Progenitor cell of endocrine pancreas (in vitro differentiated cells): Measurements from ENCODE around the gene DRC7. TPM values are rescaled to one million over a fixed set of nuclear protein-coding genes. Genes with fewer than 3 reads are reported as not detected.
A peak's percentile ranks its signal among the peaks of the same experiment; 100 is the strongest.

Source experiments
- DNase-seq: peaks from one replicate; pipeline ENCODE4 v3.0.0; 2021; ENCODE audit warnings: low spot score; ENCODE audit not compliant: unreplicated experiment
- H3K27ac Mint-ChIP-seq: 2 replicates; pipeline ENCODE4 v1.8.0; 2021; ENCODE audit warnings: mild to moderate bottlenecking, moderate library complexity, mixed read lengths
- H3K27me3 Mint-ChIP-seq: 2 replicates; pipeline ENCODE4 v1.8.0; 2021; ENCODE audit warnings: mixed read lengths
- H3K36me3 Mint-ChIP-seq: 2 replicates; pipeline ENCODE4 v1.8.0; 2022; ENCODE audit warnings: mixed read lengths; ENCODE audit not compliant: insufficient read depth
- H3K4me1 Mint-ChIP-seq: 2 replicates; pipeline ENCODE4 v1.8.0; 2021; ENCODE audit warnings: low read depth, mixed read lengths
- H3K4me3 Mint-ChIP-seq: 2 replicates; pipeline ENCODE4 v1.8.0; 2021; ENCODE audit warnings: low read depth, mild to moderate bottlenecking, moderate library complexity, mixed read lengths
- H3K9me3 Mint-ChIP-seq: 2 replicates; pipeline ENCODE4 v1.8.0; 2021; ENCODE audit warnings: low read depth, mixed read lengths
- total RNA-seq: library from RNA; stranded (reverse); gene quantifications from 2 replicates; pipeline ENCODE4 v1.2.1, GENCODE V29; 2021
- TF ChIP-seq, protein P1 (sequence below): fragments of 200-600 bp; sonication (generic); IDR thresholded peaks from one replicate; pipeline ENCODE4 v1.5.0; 2021; ENCODE audit warnings: antibody characterized with exemption, mild to moderate bottlenecking; ENCODE audit not compliant: unreplicated experiment

DRC7 gene
- total RNA-seq, 1 donor from 2014 or later = 6.8 TPM

DNA sequence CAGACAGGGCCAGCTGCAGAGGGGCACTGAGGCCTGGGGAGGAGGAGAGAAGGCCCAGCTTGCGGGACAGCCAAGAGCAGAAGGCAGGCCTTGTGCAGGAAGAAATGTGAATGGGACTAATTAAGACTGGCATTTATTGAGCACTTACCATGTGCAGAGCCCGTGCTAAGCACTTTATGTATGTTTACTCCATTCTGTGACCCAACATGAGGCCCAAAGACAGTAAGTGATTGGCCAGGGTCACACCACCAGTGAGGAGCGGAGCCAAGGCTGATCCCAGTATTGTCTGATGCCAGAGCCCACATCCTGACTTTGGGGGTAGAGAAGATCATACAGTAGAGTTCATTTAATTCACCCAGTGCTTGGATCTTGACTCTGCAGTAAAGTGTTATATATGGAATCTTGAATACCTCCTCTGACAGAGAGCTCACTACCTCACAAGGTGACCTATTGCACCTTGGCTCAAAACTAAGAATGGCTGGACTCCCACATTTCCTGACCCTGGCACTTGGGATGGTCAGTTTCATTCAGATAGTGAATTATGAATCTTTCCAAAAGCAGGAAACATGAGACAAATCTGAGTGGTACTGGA is 54.6 kb downstream of the DRC7 start:
- H3K27ac Mint-ChIP-seq = no peak overlapping the region
- H3K36me3 Mint-ChIP-seq = peaks cover 5% of the 10 kb centered on the region
- no peak for DNase-seq
- no peaks in the 10 kb centered on the region for H3K9me3 Mint-ChIP-seq
- no peak overlapping the region for H3K4me3 Mint-ChIP-seq
- TF ChIP-seq, protein P1, sequence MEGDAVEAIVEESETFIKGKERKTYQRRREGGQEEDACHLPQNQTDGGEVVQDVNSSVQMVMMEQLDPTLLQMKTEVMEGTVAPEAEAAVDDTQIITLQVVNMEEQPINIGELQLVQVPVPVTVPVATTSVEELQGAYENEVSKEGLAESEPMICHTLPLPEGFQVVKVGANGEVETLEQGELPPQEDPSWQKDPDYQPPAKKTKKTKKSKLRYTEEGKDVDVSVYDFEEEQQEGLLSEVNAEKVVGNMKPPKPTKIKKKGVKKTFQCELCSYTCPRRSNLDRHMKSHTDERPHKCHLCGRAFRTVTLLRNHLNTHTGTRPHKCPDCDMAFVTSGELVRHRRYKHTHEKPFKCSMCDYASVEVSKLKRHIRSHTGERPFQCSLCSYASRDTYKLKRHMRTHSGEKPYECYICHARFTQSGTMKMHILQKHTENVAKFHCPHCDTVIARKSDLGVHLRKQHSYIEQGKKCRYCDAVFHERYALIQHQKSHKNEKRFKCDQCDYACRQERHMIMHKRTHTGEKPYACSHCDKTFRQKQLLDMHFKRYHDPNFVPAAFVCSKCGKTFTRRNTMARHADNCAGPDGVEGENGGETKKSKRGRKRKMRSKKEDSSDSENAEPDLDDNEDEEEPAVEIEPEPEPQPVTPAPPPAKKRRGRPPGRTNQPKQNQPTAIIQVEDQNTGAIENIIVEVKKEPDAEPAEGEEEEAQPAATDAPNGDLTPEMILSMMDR = no peak
- H3K4me1 Mint-ChIP-seq = no peaks in the 10 kb centered on the region
- no peaks in the 10 kb centered on the region for H3K27me3 Mint-ChIP-seq

DNA sequence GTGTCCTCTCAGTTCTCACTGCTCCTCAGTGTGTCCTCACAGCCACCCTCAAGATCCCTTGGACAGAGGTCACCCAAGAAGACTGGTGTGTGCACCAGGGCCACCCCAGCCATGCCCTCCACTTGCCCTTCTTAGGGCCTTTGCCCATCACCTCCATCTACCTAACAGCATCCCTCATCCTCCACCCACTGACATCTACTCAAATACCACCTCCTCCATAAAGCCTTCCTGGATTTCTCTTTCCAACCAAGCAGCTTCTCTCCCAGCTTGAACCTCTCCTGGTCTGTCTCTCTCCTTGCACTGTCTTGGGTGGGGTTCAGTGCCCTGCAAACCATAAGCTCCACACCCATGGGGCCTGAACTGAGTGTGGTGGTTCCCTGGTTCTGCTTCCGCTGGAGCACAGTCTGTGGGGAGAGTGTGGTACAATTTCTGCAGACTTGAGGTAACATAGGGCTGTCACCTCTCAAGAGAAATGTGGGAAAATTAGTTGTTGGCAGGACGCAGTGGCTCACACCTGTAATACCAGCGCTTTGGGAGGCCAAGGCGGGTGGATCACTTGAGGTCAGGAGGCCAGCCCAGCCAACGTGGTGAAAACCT is 55.3 kb downstream of the DRC7 start:
- Mint-ChIP-seq H3K36me3 (peaks cover 5% of the 10 kb centered on the region), H3K4me3 (no peak overlapping the region), H3K4me1 (no peaks in the 10 kb centered on the region), H3K27ac (no peak overlapping the region), H3K9me3 (no peaks in the 10 kb centered on the region), H3K27me3 (no peaks in the 10 kb centered on the region)
- TF ChIP-seq, protein P1 = no peak
- no peak for DNase-seq

DNA sequence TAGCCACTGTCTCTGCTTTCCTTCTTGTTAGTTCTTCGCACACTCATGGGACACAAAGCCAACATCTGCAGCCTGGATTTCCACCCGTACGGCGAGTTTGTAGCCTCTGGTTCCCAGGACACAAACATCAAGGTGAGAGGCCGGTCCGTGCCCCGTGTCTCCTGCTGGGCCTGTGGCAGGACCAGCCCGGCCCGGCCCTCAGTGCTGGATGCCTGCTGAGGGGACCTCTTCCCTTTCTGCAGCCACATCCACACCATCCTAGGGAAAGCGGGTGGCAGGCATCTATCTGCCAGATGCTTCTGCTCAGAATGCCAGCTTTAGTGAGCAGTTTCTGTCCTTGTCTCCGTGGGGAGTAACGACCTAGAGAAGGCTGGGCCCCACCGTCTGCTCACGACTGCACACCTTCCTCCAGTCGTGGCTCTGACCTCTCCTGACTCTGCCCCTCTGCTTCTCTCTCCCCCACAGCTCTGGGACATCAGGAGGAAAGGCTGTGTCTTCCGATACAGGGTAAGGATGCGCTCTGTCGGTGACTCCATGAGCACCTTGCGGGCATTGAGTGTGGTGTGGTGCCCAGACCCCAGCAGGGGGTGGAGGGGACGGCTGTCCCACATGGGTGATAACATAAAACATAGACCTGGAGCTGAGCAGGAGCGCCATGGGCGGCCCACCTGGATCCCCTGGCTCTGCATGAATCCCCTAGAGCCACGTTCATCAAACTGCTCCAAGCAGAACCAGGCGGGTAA is 56.4 kb downstream of the DRC7 start:
- no peak for DNase-seq
- Mint-ChIP-seq H3K36me3 (peaks cover 5% of the 10 kb centered on the region), H3K4me3 (no peak overlapping the region), H3K9me3 (no peaks in the 10 kb centered on the region), H3K27me3 (no peaks in the 10 kb centered on the region), H3K27ac (no peak overlapping the region), H3K4me1 (no peaks in the 10 kb centered on the region)
- TF ChIP-seq, protein P1 = no peak

DNA sequence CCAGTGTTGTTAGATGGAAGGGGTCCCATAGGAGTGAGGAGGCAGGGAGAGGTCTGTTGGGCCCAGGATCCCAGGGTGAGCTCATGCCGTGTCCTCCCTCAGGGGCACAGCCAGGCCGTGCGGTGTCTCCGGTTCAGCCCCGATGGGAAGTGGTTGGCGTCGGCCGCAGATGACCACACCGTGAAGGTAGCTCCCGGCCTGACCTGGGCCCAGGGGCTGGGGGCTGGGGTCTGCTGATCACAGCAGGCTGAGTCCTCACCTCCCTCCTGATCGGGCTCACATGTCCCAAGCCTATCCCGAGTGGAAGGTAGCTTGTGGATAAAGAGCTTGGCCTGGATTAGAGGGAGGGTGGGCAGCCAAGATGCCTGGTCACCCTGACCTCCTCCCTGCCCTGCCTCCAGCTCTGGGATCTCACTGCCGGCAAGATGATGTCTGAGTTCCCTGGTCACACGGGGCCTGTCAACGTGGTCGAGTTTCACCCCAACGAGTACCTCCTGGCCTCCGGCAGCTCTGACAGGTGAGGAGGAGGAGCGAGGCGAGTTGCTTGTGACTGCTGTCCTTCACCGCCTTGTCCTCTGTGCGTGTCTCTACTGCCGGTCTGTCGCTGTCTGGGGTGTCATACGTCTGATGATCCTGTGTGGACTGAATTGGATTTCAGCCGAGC is 57.1 kb downstream of the DRC7 start:
- H3K4me1 Mint-ChIP-seq = no peaks in the 10 kb centered on the region
- no peaks in the 10 kb centered on the region for H3K9me3 Mint-ChIP-seq
- no peaks in the 10 kb centered on the region for H3K27me3 Mint-ChIP-seq
- peak overlapping the region; percentile 79 for H3K27ac Mint-ChIP-seq
- no peak overlapping the region for H3K4me3 Mint-ChIP-seq
- peaks cover 6% of the 10 kb centered on the region for H3K36me3 Mint-ChIP-seq
- TF ChIP-seq, protein P1 = no peak
- no peak for DNase-seq

DNA sequence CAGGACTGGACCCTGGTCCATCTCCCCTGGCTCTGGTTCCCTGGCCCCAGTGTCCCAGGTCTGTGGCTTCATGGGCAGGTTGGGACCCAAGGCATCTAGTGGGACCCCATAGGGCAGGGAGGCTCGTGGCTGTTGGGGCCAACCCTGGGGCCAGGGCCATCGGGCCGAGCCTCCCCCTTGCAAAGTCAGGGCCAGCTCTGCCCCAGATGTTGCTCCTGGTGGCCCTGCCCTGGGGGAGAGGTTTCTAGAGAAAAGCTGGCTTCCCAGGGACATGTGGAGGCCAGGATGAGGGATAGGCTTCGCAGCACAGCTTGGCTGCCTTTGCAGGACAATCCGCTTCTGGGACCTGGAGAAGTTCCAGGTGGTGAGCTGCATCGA is 57.6 kb downstream of the DRC7 start:
- Mint-ChIP-seq H3K27me3 (no peaks in the 10 kb centered on the region), H3K4me3 (no peak overlapping the region), H3K27ac (peak overlapping the region; percentile 79), H3K4me1 (no peaks in the 10 kb centered on the region), H3K9me3 (no peaks in the 10 kb centered on the region), H3K36me3 (peaks cover 6% of the 10 kb centered on the region)
- TF ChIP-seq, protein P1 = no peak
- DNase-seq = no peak
